ENCODE data around the gene DGKD.

The DGKD gene

GRCh38 chr2:233422050-233422639, 67.9 kb downstream of the DGKD start:
- TF ChIP-seq, protein P1, sequence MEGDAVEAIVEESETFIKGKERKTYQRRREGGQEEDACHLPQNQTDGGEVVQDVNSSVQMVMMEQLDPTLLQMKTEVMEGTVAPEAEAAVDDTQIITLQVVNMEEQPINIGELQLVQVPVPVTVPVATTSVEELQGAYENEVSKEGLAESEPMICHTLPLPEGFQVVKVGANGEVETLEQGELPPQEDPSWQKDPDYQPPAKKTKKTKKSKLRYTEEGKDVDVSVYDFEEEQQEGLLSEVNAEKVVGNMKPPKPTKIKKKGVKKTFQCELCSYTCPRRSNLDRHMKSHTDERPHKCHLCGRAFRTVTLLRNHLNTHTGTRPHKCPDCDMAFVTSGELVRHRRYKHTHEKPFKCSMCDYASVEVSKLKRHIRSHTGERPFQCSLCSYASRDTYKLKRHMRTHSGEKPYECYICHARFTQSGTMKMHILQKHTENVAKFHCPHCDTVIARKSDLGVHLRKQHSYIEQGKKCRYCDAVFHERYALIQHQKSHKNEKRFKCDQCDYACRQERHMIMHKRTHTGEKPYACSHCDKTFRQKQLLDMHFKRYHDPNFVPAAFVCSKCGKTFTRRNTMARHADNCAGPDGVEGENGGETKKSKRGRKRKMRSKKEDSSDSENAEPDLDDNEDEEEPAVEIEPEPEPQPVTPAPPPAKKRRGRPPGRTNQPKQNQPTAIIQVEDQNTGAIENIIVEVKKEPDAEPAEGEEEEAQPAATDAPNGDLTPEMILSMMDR (IDR thresholded peaks at IDR 0.05; ENCODE audit: borderline replicate concordance, insufficient read depth, low read depth, low read length), result no peak
- H3K4me3 ChIP-seq (ENCODE audit: low read depth, low read length), result no peak overlapping the region

GRCh38 chr2:233422649-233423551, 68.6 kb downstream of the DGKD start:
- no peak overlapping the region for H3K4me3 ChIP-seq (ENCODE audit: low read depth, low read length)
- TF ChIP-seq, protein P1 (IDR thresholded peaks at IDR 0.05; ENCODE audit: borderline replicate concordance, insufficient read depth, low read depth, low read length), result no peak

DNA sequence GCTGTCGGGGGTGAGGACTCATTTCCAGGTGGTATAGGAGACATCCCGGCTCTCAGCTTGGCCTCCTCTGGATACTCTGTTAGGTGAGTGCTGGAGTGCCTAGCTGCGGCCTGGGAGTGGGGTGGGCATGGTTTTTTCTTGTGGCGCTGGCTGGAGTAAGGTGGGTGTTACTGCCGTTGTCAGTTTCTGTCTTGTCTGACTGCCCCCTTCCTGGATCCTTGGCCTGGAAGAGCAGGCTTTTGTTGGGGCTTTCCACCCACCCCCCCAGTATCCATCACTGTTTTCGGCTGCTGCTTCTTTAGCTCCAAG, 69.2 kb downstream of the DGKD start:
- TF ChIP-seq, protein P1 (IDR thresholded peaks at IDR 0.05; ENCODE audit: borderline replicate concordance, insufficient read depth, low read depth, low read length), result no peak
- no peak overlapping the region for H3K4me3 ChIP-seq (ENCODE audit: low read depth, low read length)

GRCh38 chr2:233424154-233424951, 70.1 kb downstream of the DGKD start:
- TF ChIP-seq, protein P1 (IDR thresholded peaks at IDR 0.05; ENCODE audit: borderline replicate concordance, insufficient read depth, low read depth, low read length), result no peak
- H3K4me3 ChIP-seq (ENCODE audit: low read depth, low read length), result no peak overlapping the region

GRCh38 chr2:233426619-233427342, 72.5 kb downstream of the DGKD start:
- TF ChIP-seq, protein P1 (IDR thresholded peaks at IDR 0.05; ENCODE audit: borderline replicate concordance, insufficient read depth, low read depth, low read length), result no peak
- no peak overlapping the region for H3K4me3 ChIP-seq (ENCODE audit: low read depth, low read length)

GRCh38 chr2:233428008-233428407, 73.7 kb downstream of the DGKD start:
- no peak overlapping the region for H3K4me3 ChIP-seq (ENCODE audit: low read depth, low read length)
- TF ChIP-seq, protein P1 (IDR thresholded peaks at IDR 0.05; ENCODE audit: borderline replicate concordance, insufficient read depth, low read depth, low read length), result no peak
